ENCODE measurements around the gene DNAJC18.

DNAJC18 gene

GRCh38 chr5:139386050-139386438 lies 53.3 kb downstream of the DNAJC18 start:
- no peak for DNase-seq

GRCh38 chr5:139385061-139386049 lies 54.0 kb downstream of the DNAJC18 start:
- DNase-seq = peak; percentile 30

- no peak for DNase-seq
Measured at GRCh38 chr5:139384591-139385051, 54.7 kb downstream of the DNAJC18 start.

GRCh38 chr5:139383993-139384590 lies 55.2 kb downstream of the DNAJC18 start:
- DNase-seq = no peak

GRCh38 chr5:139383275-139383992 lies 55.9 kb downstream of the DNAJC18 start, which contains the start of gene SLC23A1:
SLC23A1 (minus strand) TSS chr5:139383297; CDS start chr5:139383253, 44 bp downstream.
- DNase-seq = peak; percentile 35

GRCh38 chr5:139382807-139383206 lies 56.5 kb downstream of the DNAJC18 start:
- no peak for DNase-seq

GRCh38 chr5:139381837-139382761 lies 57.2 kb downstream of the DNAJC18 start:
- peak; percentile 28 for DNase-seq

- DNase-seq = no peak
Measured at GRCh38 chr5:139379626-139380449, 59.5 kb downstream of the DNAJC18 start.

- DNase-seq = no peak
Measured at GRCh38 chr5:139378941-139379361, 60.4 kb downstream of the DNAJC18 start.

- DNase-seq = no peak
Measured at GRCh38 chr5:139378101-139378825, 61.1 kb downstream of the DNAJC18 start.

GRCh38 chr5:139377226-139377625 lies 62.1 kb downstream of the DNAJC18 start:
- no peak for DNase-seq

- no peak for DNase-seq
Measured at GRCh38 chr5:139376364-139376763, 63.0 kb downstream of the DNAJC18 start.

GRCh38 chr5:139374909-139375308 lies 64.4 kb downstream of the DNAJC18 start:
- DNase-seq = no peak

- DNase-seq = no peak
Measured at GRCh38 chr5:139371482-139372435, 67.6 kb downstream of the DNAJC18 start.

GRCh38 chr5:139369181-139369580 lies 70.1 kb downstream of the DNAJC18 start:
- DNase-seq = no peak

- no peak for DNase-seq
Measured at GRCh38 chr5:139368613-139369012, 70.7 kb downstream of the DNAJC18 start.

GRCh38 chr5:139364466-139364865 lies 74.9 kb downstream of the DNAJC18 start:
- DNase-seq = no peak

GRCh38 chr5:139363937-139364336 lies 75.4 kb downstream of the DNAJC18 start:
- DNase-seq = no peak

- DNase-seq = no peak
Measured at GRCh38 chr5:139361835-139362429, 77.4 kb downstream of the DNAJC18 start.

Measured in NCI-H69 (cell line).